Astrocyte (in vitro differentiated cells and primary cell): ENCODE measurements around the gene HSD3B2.

Source experiments
- EZH2 ChIP-seq: IDR thresholded peaks from 2 replicates; pipeline ENCODE4 v1.6.1; 2012; ENCODE audit warnings: mild to moderate bottlenecking, low read length, inconsistent platforms; ENCODE audit not compliant: insufficient read depth
- TF ChIP-seq, protein P1 (sequence below): IDR thresholded peaks from 2 replicates; pipeline ENCODE4 v1.5.1; 2011; ENCODE audit warnings: low read depth, mild to moderate bottlenecking, inconsistent platforms, low read length, moderate library complexity; ENCODE audit not compliant: insufficient read depth

DNA sequence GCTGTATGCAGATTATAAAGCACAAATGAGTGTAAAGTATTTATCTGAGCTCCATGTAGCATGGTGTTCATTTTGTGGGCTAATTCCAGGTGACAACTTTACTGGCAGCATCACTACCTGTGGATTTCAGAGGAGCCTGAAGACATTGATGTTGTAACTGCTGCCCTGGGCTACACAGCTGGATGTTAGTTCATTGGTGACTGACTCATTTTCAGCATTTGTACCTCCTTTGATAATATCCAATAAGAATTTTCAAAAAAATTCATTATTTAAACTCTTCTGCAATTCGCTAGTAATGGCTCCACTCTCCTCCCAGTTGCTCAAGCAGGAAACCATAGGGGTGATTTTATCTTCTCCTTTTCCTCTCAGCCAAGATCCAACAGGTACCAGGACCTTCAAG is 54.8 kb downstream of the HSD3B2 start:
- TF ChIP-seq, protein P1, sequence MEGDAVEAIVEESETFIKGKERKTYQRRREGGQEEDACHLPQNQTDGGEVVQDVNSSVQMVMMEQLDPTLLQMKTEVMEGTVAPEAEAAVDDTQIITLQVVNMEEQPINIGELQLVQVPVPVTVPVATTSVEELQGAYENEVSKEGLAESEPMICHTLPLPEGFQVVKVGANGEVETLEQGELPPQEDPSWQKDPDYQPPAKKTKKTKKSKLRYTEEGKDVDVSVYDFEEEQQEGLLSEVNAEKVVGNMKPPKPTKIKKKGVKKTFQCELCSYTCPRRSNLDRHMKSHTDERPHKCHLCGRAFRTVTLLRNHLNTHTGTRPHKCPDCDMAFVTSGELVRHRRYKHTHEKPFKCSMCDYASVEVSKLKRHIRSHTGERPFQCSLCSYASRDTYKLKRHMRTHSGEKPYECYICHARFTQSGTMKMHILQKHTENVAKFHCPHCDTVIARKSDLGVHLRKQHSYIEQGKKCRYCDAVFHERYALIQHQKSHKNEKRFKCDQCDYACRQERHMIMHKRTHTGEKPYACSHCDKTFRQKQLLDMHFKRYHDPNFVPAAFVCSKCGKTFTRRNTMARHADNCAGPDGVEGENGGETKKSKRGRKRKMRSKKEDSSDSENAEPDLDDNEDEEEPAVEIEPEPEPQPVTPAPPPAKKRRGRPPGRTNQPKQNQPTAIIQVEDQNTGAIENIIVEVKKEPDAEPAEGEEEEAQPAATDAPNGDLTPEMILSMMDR, result no peak
- no peak for TF ChIP-seq EZH2
